GM23338 (cell line): Measurements from ENCODE around the gene AXIN1.

Experiments
- EZH2 ChIP-seq: fragments of 200-600 bp; sonication (generic); IDR thresholded peaks from one replicate; pipeline ENCODE4 v1.8.0; 2017; ENCODE audit warnings: antibody characterized with exemption, mild to moderate bottlenecking, low read depth; ENCODE audit not compliant: unreplicated experiment
- EZH2phosphoT487 ChIP-seq: fragments of 200-600 bp; sonication (generic); IDR thresholded peaks from one replicate; pipeline ENCODE4 v1.8.1; 2018; ENCODE audit warnings: antibody characterized with exemption; ENCODE audit not compliant: unreplicated experiment
- POLR2AphosphoS5 ChIP-seq: IDR thresholded peaks from 2 replicates; pipeline ENCODE4 v1.6.1; 2016; ENCODE audit warnings: antibody characterized with exemption, low read depth
- TF ChIP-seq, protein P1 (sequence below), 2 experiments: fragments of 200-600 bp in 1 of 2; sonication (generic) in 1 of 2; conservative IDR thresholded peaks; 2 replicates each; pipeline versions ENCODE4 v1.5.1 to v1.6.1; 2016 to 2017; ENCODE audit warnings: antibody characterized with exemption in 2 of 2, low read depth in 2 of 2, mild to moderate bottlenecking in 2 of 2, moderate library complexity in 1 of 2
- TF ChIP-seq, protein P2 (sequence below): IDR thresholded peaks from 2 replicates; pipeline ENCODE4 v1.6.1; 2016; ENCODE audit warnings: antibody characterized with exemption

DNA sequence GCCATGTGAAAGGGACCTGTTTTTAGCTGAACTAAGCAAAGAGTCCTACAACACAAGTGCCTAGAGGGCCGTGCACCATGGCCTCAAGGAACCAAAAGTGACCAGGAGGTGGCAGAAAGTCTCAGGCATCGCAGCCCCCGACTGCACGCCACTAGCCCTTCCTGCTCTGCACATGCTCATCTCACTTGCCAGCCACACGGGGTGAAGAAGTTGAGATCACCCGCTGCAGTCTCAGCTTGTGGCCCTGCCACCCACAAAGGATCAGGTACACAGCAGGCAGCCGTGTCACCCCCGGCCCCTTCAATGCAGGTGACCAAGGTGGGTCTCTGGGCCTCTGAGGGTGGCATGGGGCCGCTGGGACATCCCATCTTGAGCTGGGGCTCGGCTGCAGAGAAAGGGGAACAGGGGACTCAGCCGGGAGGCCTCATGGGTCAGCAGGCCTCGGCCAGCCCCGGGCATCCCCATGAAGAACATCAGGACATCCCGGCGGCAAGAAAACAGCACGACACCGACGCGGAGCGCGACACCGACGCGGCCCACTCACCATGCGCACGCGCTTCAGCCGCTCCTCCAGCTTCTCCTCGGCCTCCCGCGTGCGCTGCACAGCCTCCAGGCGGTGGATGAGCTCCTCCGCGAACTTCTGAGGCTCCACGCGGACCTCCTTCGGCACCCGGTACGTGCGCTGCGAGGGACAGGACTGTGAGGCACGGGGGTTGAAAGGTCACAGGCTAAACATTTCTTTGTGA, 48.6 kb downstream of the AXIN1 start:
- TF ChIP-seq, protein P1, sequence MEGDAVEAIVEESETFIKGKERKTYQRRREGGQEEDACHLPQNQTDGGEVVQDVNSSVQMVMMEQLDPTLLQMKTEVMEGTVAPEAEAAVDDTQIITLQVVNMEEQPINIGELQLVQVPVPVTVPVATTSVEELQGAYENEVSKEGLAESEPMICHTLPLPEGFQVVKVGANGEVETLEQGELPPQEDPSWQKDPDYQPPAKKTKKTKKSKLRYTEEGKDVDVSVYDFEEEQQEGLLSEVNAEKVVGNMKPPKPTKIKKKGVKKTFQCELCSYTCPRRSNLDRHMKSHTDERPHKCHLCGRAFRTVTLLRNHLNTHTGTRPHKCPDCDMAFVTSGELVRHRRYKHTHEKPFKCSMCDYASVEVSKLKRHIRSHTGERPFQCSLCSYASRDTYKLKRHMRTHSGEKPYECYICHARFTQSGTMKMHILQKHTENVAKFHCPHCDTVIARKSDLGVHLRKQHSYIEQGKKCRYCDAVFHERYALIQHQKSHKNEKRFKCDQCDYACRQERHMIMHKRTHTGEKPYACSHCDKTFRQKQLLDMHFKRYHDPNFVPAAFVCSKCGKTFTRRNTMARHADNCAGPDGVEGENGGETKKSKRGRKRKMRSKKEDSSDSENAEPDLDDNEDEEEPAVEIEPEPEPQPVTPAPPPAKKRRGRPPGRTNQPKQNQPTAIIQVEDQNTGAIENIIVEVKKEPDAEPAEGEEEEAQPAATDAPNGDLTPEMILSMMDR (conservative IDR thresholded peaks at IDR 0.05; ENCODE audit: low read depth in 2 of 2): peak; percentile 11 to 32; a peak in 1 of 4 replicates
- no peak for TF ChIP-seq POLR2AphosphoS5
- no peak for TF ChIP-seq EZH2phosphoT487
- no peak for TF ChIP-seq EZH2
- TF ChIP-seq, protein P2, sequence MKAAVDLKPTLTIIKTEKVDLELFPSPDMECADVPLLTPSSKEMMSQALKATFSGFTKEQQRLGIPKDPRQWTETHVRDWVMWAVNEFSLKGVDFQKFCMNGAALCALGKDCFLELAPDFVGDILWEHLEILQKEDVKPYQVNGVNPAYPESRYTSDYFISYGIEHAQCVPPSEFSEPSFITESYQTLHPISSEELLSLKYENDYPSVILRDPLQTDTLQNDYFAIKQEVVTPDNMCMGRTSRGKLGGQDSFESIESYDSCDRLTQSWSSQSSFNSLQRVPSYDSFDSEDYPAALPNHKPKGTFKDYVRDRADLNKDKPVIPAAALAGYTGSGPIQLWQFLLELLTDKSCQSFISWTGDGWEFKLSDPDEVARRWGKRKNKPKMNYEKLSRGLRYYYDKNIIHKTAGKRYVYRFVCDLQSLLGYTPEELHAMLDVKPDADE: no peak
